GM23248 (cell line): ENCODE results near the gene PCDHGA1. TPM values are rescaled to one million over a fixed set of nuclear protein-coding genes. Genes with fewer than 3 reads are reported as not detected.
"Not testable (repeated sequence)": the region's sequence is repeated elsewhere in the genome, so short reads cannot be mapped to it uniquely, and the experiment has no call there.

Source experiments
- DNase-seq: peaks from one replicate; pipeline ENCODE4 v3.0.0-alpha.2; 2015
- H2AFZ ChIP-seq: fragments of 200-600 bp; sonication (generic); 2 replicates; pipeline ENCODE4 v1.6.1; 2016; ENCODE audit warnings: antibody characterized with exemption
- H3F3A ChIP-seq: fragments of 200-600 bp; sonication (generic); 2 replicates; pipeline ENCODE4 v1.6.1; 2016; ENCODE audit warnings: mild to moderate bottlenecking, antibody characterized with exemption, mixed run types; ENCODE audit not compliant: insufficient read depth
- H3K27ac ChIP-seq: fragments of 200-600 bp; sonication (generic); 2 replicates; pipeline ENCODE4 v1.5.1; 2016; ENCODE audit warnings: mild to moderate bottlenecking
- H3K27me3 ChIP-seq: fragments of 200-600 bp; sonication (generic); replicated peaks from 2 replicates; pipeline ENCODE4 v1.6.1; 2016; ENCODE audit warnings: mild to moderate bottlenecking; ENCODE audit not compliant: insufficient read depth
- H3K36me3 ChIP-seq: fragments of 200-600 bp; sonication (generic); 2 replicates; pipeline ENCODE4 v1.6.1; 2016; ENCODE audit warnings: low read depth, mild to moderate bottlenecking
- H3K4me1 ChIP-seq: fragments of 200-600 bp; sonication (generic); 2 replicates; pipeline ENCODE4 v1.6.1; 2016; ENCODE audit warnings: mild to moderate bottlenecking; ENCODE audit not compliant: insufficient read depth
- H3K4me2 ChIP-seq: fragments of 200-600 bp; sonication (generic); one replicate; pipeline ENCODE4 v1.6.1; 2016; ENCODE audit warnings: mild to moderate bottlenecking; ENCODE audit not compliant: unreplicated experiment
- H3K4me3 ChIP-seq: fragments of 200-600 bp; sonication (generic); 2 replicates; pipeline ENCODE4 v1.5.1; 2016; ENCODE audit warnings: mild to moderate bottlenecking
- H3K79me2 ChIP-seq: fragments of 200-600 bp; sonication (generic); 2 replicates; pipeline ENCODE4 v1.6.1; 2016; ENCODE audit warnings: mild to moderate bottlenecking; ENCODE audit not compliant: insufficient read depth
- H3K9ac ChIP-seq: fragments of 200-600 bp; sonication (generic); 2 replicates; pipeline ENCODE4 v1.6.1; 2016; ENCODE audit warnings: mild to moderate bottlenecking
- H3K9me2 ChIP-seq: fragments of 200-600 bp; sonication (generic); 2 replicates; pipeline ENCODE4 v1.6.1; 2016; ENCODE audit warnings: mixed run types, mild to moderate bottlenecking, moderate library complexity; ENCODE audit not compliant: insufficient read depth
- H3K9me3 ChIP-seq: fragments of 200-600 bp; sonication (generic); one replicate; pipeline ENCODE4 v1.6.1; 2017; ENCODE audit warnings: low read depth
- H4K20me1 ChIP-seq: fragments of 200-600 bp; sonication (generic); 2 replicates; pipeline ENCODE4 v1.6.0; 2016; ENCODE audit not compliant: insufficient read depth
- EZH2 ChIP-seq: fragments of 200-600 bp; sonication (generic); IDR thresholded peaks from 2 replicates; pipeline ENCODE4 v1.6.1; 2018; ENCODE audit warnings: antibody characterized with exemption, mild to moderate bottlenecking; ENCODE audit not compliant: insufficient read depth, poor library complexity, severe bottlenecking
- EZH2phosphoT487 ChIP-seq: fragments of 200-600 bp; sonication (generic); IDR thresholded peaks from 2 replicates; pipeline ENCODE4 v1.6.1; 2018; ENCODE audit warnings: antibody characterized with exemption, moderate library complexity, mild to moderate bottlenecking, low read depth; ENCODE audit not compliant: insufficient read depth
- whole genome bisulfite sequencing, 2 experiments: methylation state at CpG; one replicate each; pipeline ENCODE4 v1.1.6; 2015 to 2017; ENCODE audit warnings: low lambda C conversion rate in 2 of 2, low coverage in 1 of 2; ENCODE audit errors: missing lambda C conversion rate in 2 of 2; 5-methylcytosine and 5-hydroxymethylcytosine counted together
- in situ Hi-C: fragments of 300-500 bp; cut with MboI; formaldehyde crosslinking; loops from 2 replicates; pipeline ENCODE4 v1.15.0; 2020
- polyA plus RNA-seq: library from polyadenylated mRNA; unstranded; fragments of >200 nt; fragmentation: Nextera tagmentation; extraction: Ambion mirVana; gene quantifications from 2 replicates; pipeline ENCODE4 v1.2.1, GENCODE V29; 2016
- total RNA-seq: library from RNA; depleted of rRNA; stranded (reverse); fragments of >200 nt; shearing (Covaris generic); gene quantifications from 2 replicates; pipeline ENCODE4 v1.2.3, GENCODE V29; 2014

PCDHGA1 gene
- total and polyA plus RNA-seq, 2 experiments from 2014 or later: 0.63 to 1.8 TPM

DNA sequence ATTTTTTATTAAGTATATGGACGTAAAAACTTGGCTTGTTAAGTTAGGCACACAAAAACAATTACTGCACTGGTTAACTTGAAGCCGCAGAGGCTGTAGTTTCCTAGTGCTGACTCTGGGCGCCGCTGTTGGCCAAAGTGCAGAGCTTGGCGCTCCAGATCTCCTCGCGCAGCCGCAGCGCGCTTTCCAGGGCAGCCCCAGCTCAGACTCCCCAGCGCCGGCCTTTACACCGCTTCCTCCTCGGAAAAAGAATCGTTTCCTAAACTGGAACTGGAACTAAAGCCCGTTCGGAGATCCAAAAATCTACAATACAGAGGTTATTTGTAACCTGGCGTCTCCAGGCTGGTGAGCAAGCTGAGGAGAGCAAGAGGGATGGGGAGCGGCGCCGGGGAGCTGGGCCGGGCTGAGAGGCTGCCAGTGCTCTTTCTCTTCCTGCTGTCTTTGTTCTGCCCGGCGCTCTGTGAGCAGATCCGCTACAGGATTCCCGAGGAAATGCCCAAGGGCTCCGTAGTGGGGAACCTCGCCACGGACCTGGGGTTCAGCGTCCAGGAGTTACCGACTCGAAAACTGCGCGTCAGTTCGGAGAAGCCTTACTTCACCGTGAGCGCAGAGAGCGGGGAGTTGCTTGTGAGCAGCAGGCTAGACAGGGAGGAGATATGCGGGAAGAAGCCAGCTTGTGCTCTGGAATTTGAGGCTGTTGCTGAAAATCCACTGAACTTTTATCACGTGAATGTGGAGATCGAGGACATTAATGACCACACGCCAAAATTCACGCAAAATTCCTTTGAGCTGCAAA, 67.6 kb downstream of the PCDHGA1 start, which contains the start of gene PCDHGB5:
Gene PCDHGB5, plus strand, starts transcription at position 192 of the 796 bp plus-strand sequence. Its CDS starts 181 bp downstream, at position 373.
- H3K4me1 ChIP-seq, H3K27ac ChIP-seq, H3K9me2 ChIP-seq, in situ Hi-C loops, H3K9me3 ChIP-seq, H4K20me1 ChIP-seq, H3K79me2 ChIP-seq, H3F3A ChIP-seq, H3K27me3 ChIP-seq, H3K36me3 ChIP-seq: not testable (repeated sequence)
- H3K4me2 ChIP-seq: peak within 1 kb of the TSS; percentile 47
- WGBS, 2 experiments: 23 to 24% methylated on average over 23 to 26 of the region's 43 CpGs
- H3K9ac ChIP-seq: peak within 1 kb of the TSS; percentile 67
- H3K4me3 ChIP-seq: peak within 1 kb of the TSS; percentile 72
- peak; percentile 68 for DNase-seq
- peak within 1 kb of the TSS; percentile 62; the same call in 1 of the 2 replicates for H2AFZ ChIP-seq

DNA sequence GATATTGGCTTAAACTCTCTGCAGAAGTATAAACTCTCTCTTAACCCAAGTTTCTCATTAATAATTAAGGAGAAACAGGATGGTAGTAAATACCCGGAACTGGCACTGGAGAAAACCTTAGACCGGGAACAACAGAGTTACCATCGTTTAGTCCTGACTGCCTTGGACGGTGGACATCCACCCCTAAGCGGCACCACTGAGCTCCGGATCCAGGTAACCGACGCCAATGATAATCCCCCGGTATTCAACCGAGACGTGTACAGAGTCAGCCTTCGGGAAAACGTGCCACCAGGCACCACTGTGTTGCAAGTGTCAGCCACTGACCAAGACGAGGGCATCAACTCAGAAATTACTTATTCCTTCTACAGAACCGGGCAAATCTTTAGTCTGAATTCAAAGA, 68.3 kb downstream of the PCDHGA1 start:
- Histone ChIP-seq H3K27me3 (no peaks in the 10 kb centered on the region), H3F3A (peaks cover 8% of the 10 kb centered on the region; the same call in 1 of the 2 replicates), H2AFZ (no peak overlapping the region), H3K4me3 (no peak overlapping the region), H3K79me2 (0 out of 2 replicates have a peak, but pooled peaks cover 4% of the 10 kb centered on the region), H3K4me2 (no peak overlapping the region), H3K9me2 (no peaks in the 10 kb centered on the region), H3K27ac (no peak overlapping the region), H3K36me3 (no peaks in the 10 kb centered on the region), H3K4me1 (no peaks in the 10 kb centered on the region), H3K9ac (no peak overlapping the region), H4K20me1 (no peaks in the 10 kb centered on the region), H3K9me3 (no peaks in the 10 kb centered on the region)
- 32 to 34% methylated on average over 15 of the region's 15 CpGs for WGBS, 2 experiments
- DNase-seq: no peak
- no peak for TF ChIP-seq EZH2
- TF ChIP-seq EZH2phosphoT487: no peak
- in situ Hi-C loops: no loop called here

DNA sequence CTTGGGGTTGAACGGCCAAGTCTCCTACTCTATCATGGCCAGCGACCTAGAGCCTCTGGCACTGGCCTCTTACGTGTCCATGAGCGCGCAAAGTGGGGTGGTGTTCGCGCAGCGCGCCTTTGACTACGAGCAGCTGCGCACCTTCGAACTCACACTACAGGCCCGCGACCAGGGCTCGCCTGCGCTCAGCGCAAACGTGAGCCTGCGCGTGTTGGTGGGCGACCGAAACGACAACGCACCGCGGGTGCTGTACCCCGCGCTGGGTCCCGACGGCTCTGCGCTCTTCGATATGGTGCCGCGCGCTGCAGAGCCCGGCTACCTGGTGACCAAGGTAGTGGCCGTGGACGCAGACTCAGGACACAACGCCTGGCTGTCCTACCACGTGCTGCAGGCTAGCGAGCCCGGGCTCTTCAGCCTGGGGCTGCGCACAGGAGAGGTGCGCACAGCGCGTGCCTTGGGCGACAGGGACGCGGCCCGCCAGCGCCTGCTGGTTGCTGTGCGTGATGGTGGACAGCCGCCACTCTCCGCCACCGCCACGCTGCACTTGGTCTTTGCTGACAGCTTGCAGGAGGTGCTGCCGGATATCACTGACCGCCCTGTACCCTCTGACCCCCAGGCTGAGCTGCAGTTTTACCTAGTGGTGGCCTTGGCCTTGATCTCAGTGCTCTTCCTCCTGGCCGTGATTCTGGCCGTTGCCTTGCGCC, 69.4 kb downstream of the PCDHGA1 start:
- Histone ChIP-seq H3K9ac (no peak overlapping the region), H3K4me1 (no peaks in the 10 kb centered on the region), H3K9me2 (no peaks in the 10 kb centered on the region), H3K9me3 (no peaks in the 10 kb centered on the region), H4K20me1 (no peaks in the 10 kb centered on the region), H3K27ac (no peak overlapping the region), H3K27me3 (no peaks in the 10 kb centered on the region), H3K36me3 (no peaks in the 10 kb centered on the region), H3K79me2 (0 out of 2 replicates have a peak, but pooled peaks cover 4% of the 10 kb centered on the region), H3K4me3 (peak overlapping the region; percentile 58), H3K4me2 (peak overlapping the region; percentile 46), H3F3A (peaks cover 8% of the 10 kb centered on the region; the same call in 1 of the 2 replicates), H2AFZ (no peak overlapping the region)
- no peak for DNase-seq
- WGBS, 2 experiments: 38 to 39% methylated on average over 41 to 61 of the region's 61 CpGs
- in situ Hi-C loops: no loop called here
- no peak for TF ChIP-seq EZH2
- TF ChIP-seq EZH2phosphoT487: no peak

DNA sequence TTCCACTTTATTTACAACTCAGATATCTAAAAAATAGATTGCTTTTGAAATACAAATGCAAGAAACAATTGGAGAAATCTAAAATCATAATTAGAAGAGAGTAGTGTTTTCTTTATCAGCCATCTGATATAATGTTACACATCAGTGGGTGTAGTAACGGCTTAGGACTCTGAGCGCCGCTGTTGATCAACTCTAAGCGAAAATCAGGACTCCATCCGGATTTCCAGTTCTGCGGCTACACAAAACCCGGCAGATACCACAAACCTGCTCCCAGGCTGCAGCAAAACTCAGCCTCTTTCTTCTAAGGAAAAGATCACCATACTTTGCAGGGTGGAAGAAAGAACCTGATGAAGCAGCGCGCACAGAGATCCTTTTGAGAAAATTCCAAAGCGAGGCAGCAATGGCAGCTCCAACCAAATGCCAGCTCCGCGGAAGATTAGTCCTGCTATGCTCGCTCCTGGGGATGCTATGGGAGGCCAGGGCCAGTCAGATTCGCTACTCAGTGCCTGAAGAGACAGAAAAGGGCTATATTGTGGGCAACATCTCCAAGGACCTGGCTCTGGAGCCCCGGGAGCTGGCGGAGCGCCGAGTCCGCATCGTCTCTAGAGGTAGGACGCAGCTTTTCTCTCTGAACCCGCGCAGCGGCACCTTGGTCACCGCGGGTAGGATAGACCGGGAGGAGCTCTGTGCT, 72.4 kb downstream of the PCDHGA1 start, which contains the start of gene PCDHGA9:
Gene PCDHGA9, plus strand, starts transcription at position 226 of the 691 bp plus-strand sequence. Its CDS starts 175 bp downstream, at position 401.
- no peaks in the 10 kb centered on the region; the same call in 1 of the 2 replicates for H3K4me1 ChIP-seq
- peak; percentile 73 for DNase-seq
- no peaks in the 10 kb centered on the region for H3K9me3 ChIP-seq
- no peaks in the 10 kb centered on the region for H3K9me2 ChIP-seq
- peak within 1 kb of the TSS; percentile 68 for H3K4me3 ChIP-seq
- H4K20me1 ChIP-seq: no peaks in the 10 kb centered on the region
- no peaks in the 10 kb centered on the region for H3K36me3 ChIP-seq
- H3K4me2 ChIP-seq: peak within 1 kb of the TSS; percentile 54
- H3F3A ChIP-seq: peaks cover 8% of the 10 kb centered on the region; the same call in 1 of the 2 replicates
- WGBS, 2 experiments: 20% methylated on average over 27 of the region's 27 CpGs
- H3K9ac ChIP-seq: peak within 1 kb of the TSS; percentile 38
- 0 out of 2 replicates have a peak, but pooled peaks cover 4% of the 10 kb centered on the region for H3K79me2 ChIP-seq
- in situ Hi-C loops: no loop called here
- TF ChIP-seq EZH2phosphoT487 (no peak), EZH2 (no peak)
- H3K27me3 ChIP-seq: no peaks in the 10 kb centered on the region
- no peak within 1 kb of the TSS for H3K27ac ChIP-seq
- H2AFZ ChIP-seq: peak within 1 kb of the TSS; percentile 65
